Loucy (cell line): Measurements from ENCODE around the gene YIF1B.

ENCODE experiments used
- H2AFZ ChIP-seq: fragments of 200-600 bp; sonication (generic); 2 replicates; pipeline ENCODE4 v1.6.0; 2016; ENCODE audit warnings: antibody characterized with exemption, mild to moderate bottlenecking, low read length, moderate library complexity
- H3F3A ChIP-seq: fragments of 200-600 bp; 2 replicates; pipeline ENCODE4 v1.6.0; 2016; ENCODE audit warnings: antibody characterized with exemption, low read depth, mild to moderate bottlenecking
- H3K27me3 ChIP-seq: fragments of 200-600 bp; sonication (generic); 2 replicates; pipeline ENCODE4 v1.6.1; 2014; ENCODE audit warnings: low read length, mild to moderate bottlenecking; ENCODE audit not compliant: insufficient read depth, poor library complexity, severe bottlenecking
- H3K36me3 ChIP-seq: fragments of 200-600 bp; sonication (generic); 2 replicates; pipeline ENCODE4 v1.6.1; 2016; ENCODE audit warnings: low read length; ENCODE audit not compliant: insufficient read depth
- H3K4me1 ChIP-seq: fragments of 200-600 bp; sonication (generic); 2 replicates; pipeline ENCODE4 v1.5.1; 2014; ENCODE audit warnings: low read length, mild to moderate bottlenecking; ENCODE audit not compliant: insufficient read depth, poor library complexity, severe bottlenecking
- H3K4me2 ChIP-seq: fragments of 200-600 bp; sonication (generic); 2 replicates; pipeline ENCODE4 v1.6.0; 2014; ENCODE audit warnings: antibody characterized with exemption, low read length, low read depth, mild to moderate bottlenecking; ENCODE audit not compliant: poor library complexity, severe bottlenecking
- H3K4me3 ChIP-seq: fragments of 200-600 bp; sonication (generic); 2 replicates; pipeline ENCODE4 v1.5.1; 2014; ENCODE audit warnings: low read length, mild to moderate bottlenecking, mixed read lengths; ENCODE audit not compliant: poor library complexity, severe bottlenecking
- H3K79me2 ChIP-seq: fragments of 200-600 bp; sonication (generic); 2 replicates; pipeline ENCODE4 v1.6.1; 2014; ENCODE audit warnings: low read length; ENCODE audit not compliant: insufficient read depth
- H3K9ac ChIP-seq: fragments of 200-600 bp; sonication (generic); 2 replicates; pipeline ENCODE4 v1.6.0; 2014; ENCODE audit warnings: mild to moderate bottlenecking, low read depth, low read length, moderate library complexity; ENCODE audit not compliant: poor library complexity, severe bottlenecking
- H3K9me2 ChIP-seq: fragments of 200-600 bp; sonication (generic); replicated peaks from 2 replicates; pipeline ENCODE4 v1.6.1; 2016; ENCODE audit warnings: low read depth, low read length, mixed read lengths
- H3K9me3 ChIP-seq: fragments of 200-600 bp; sonication (generic); 2 replicates; pipeline ENCODE4 v1.6.1; 2014; ENCODE audit warnings: mild to moderate bottlenecking, antibody characterized with exemption, low read length, low read depth; ENCODE audit not compliant: insufficient read depth
- H4K20me1 ChIP-seq: fragments of 200-600 bp; sonication (generic); 2 replicates; pipeline ENCODE4 v1.6.0; 2014; ENCODE audit warnings: antibody characterized with exemption, low read length, mild to moderate bottlenecking; ENCODE audit not compliant: insufficient read depth, poor library complexity, severe bottlenecking
- EZH2phosphoT487 ChIP-seq: fragments of 200-600 bp; IDR thresholded peaks from 2 replicates; pipeline ENCODE4 v1.6.1; 2018; ENCODE audit warnings: antibody characterized with exemption, mild to moderate bottlenecking, moderate library complexity, borderline replicate concordance
- TF ChIP-seq, protein P1 (sequence below): fragments of 200-600 bp; sonication (generic); conservative IDR thresholded peaks from 2 replicates; pipeline ENCODE4 v1.5.1; 2014; ENCODE audit warnings: mild to moderate bottlenecking, antibody characterized with exemption, low read length

Gene YIF1B

DNA sequence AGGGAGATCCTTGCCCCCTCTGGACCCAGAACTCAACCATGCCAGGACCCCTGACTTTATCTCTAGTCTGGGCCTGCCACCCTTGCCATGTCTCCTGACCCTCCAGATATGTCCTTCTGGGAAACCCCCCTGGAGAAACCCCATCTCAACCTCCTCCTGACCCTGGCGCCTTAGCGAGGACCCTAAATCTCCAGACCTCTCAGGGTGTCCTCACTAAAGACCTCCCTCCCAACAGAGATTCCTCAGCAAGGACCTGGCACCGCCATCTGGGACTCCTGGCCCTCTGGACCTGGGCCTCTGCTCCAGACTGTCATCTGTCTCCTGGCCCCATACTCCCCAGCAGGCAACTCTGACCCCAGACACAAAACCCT, 5.2 kb upstream of the YIF1B start:
- Histone ChIP-seq H3K9me3 (no peaks in the 10 kb centered on the region), H4K20me1 (no peaks in the 10 kb centered on the region), H3K9ac (peak overlapping the region; percentile 68), H3K9me2 (no peaks in the 10 kb centered on the region), H3F3A (peaks cover 6% of the 10 kb centered on the region; the same call in 1 of the 2 replicates), H3K4me3 (peak overlapping the region; percentile 81), H3K36me3 (no peaks in the 10 kb centered on the region), H3K4me2 (peak overlapping the region; percentile 79), H3K27me3 (no peaks in the 10 kb centered on the region), H3K4me1 (peaks cover 51% of the 10 kb centered on the region), H3K79me2 (peaks cover 33% of the 10 kb centered on the region; the same call in 1 of the 2 replicates), H2AFZ (no peak overlapping the region)
- no peak for TF ChIP-seq EZH2phosphoT487
- TF ChIP-seq, protein P1, sequence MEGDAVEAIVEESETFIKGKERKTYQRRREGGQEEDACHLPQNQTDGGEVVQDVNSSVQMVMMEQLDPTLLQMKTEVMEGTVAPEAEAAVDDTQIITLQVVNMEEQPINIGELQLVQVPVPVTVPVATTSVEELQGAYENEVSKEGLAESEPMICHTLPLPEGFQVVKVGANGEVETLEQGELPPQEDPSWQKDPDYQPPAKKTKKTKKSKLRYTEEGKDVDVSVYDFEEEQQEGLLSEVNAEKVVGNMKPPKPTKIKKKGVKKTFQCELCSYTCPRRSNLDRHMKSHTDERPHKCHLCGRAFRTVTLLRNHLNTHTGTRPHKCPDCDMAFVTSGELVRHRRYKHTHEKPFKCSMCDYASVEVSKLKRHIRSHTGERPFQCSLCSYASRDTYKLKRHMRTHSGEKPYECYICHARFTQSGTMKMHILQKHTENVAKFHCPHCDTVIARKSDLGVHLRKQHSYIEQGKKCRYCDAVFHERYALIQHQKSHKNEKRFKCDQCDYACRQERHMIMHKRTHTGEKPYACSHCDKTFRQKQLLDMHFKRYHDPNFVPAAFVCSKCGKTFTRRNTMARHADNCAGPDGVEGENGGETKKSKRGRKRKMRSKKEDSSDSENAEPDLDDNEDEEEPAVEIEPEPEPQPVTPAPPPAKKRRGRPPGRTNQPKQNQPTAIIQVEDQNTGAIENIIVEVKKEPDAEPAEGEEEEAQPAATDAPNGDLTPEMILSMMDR, result no peak

DNA sequence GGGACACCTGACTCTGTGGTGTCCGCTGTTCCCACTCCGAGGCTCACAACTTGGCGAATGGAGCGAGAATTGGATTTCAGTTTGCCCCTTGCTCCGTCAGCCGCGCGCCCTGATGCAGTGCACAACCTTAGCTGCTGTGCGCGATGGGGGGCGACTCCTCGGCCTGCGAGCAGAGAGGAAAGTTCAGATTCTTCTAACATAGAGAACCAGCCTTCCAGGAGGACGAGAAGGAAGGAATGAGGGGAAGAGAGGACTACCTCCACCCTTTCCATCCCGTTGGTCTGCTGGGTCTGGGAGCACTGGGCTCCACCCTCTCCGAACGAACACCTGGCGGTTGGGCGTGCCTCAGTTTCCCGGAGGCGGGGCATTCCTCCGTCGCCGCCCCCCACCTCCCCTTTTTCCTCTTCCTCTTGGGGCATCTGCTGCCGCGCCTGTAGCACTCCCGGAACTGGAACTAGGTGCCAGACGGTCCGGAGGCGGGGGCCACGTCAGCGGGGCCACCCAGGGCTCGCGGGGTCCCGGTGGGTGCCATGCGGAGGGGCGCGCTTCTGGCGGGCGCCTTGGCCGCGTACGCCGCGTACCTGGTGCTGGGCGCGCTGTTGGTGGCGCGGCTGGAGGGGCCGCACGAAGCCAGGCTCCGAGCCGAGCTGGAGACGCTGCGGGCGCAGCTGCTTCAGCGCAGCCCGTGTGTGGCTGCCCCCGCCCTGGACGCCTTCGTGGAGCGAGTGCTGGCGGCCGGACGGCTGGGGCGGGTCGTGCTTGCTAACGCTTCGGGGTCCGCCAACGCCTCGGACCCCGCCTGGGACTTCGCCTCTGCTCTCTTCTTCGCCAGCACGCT, 3.9 kb upstream of the YIF1B start, which contains the start of gene KCNK6:
KCNK6 (plus strand) TSS at position 425 of the 838 bp plus-strand sequence; CDS start at position 531, 106 bp downstream.
- no peaks in the 10 kb centered on the region for H3K27me3 ChIP-seq
- H3K9me2 ChIP-seq, result no peaks in the 10 kb centered on the region
- peaks cover 43% of the 10 kb centered on the region for H3K79me2 ChIP-seq
- peak within 1 kb of the TSS; percentile 68 for H3K9ac ChIP-seq
- H3K4me3 ChIP-seq, result peak within 1 kb of the TSS; percentile 81
- no peaks in the 10 kb centered on the region for H3K9me3 ChIP-seq
- H3F3A ChIP-seq, result peaks cover 6% of the 10 kb centered on the region; the same call in 1 of the 2 replicates
- no peaks in the 10 kb centered on the region for H4K20me1 ChIP-seq
- H3K4me1 ChIP-seq, result peaks cover 51% of the 10 kb centered on the region
- H2AFZ ChIP-seq, result peak within 1 kb of the TSS; percentile 86
- H3K36me3 ChIP-seq, result no peaks in the 10 kb centered on the region
- TF ChIP-seq, protein P1, result no peak
- TF ChIP-seq EZH2phosphoT487, result no peak
- H3K4me2 ChIP-seq, result peak within 1 kb of the TSS; percentile 79

DNA sequence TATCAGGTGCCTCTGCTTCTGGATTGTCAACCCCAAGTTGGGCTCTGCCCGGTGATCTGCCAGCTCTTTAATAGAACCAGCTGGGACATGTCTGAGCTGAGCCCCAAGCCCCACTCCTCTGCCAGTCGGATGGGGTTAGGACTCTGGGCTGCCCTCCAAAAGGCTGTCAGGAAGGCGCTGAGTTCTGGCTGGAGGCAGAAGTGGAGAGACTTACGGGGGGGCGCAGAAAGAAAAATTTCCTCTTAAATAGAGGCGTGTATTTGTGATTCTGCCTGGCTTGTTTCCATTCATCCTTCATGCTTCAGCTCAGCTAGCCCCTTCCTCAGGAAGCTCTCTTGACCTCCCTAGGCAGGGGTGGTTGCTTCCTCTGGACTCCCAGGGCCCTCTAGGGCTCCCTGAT, 2.9 kb upstream of the YIF1B start:
- H3K36me3 ChIP-seq, result no peaks in the 10 kb centered on the region
- no peaks in the 10 kb centered on the region for H3K9me3 ChIP-seq
- no peak for TF ChIP-seq EZH2phosphoT487
- TF ChIP-seq, protein P1, result no peak
- H4K20me1 ChIP-seq, result no peaks in the 10 kb centered on the region
- H3K4me3 ChIP-seq, result no peak overlapping the region
- H2AFZ ChIP-seq, result no peak overlapping the region
- H3K9ac ChIP-seq, result peak overlapping the region; percentile 68
- peak overlapping the region; percentile 79 for H3K4me2 ChIP-seq
- H3K79me2 ChIP-seq, result peaks cover 50% of the 10 kb centered on the region
- H3K4me1 ChIP-seq, result peaks cover 51% of the 10 kb centered on the region
- H3K9me2 ChIP-seq, result no peaks in the 10 kb centered on the region
- peaks cover 6% of the 10 kb centered on the region; the same call in 1 of the 2 replicates for H3F3A ChIP-seq
- H3K27me3 ChIP-seq, result no peaks in the 10 kb centered on the region
